ENCODE data around the gene XPNPEP1. TPM values are rescaled to one million over a fixed set of nuclear protein-coding genes. Genes with fewer than 3 reads are reported as not detected.

XPNPEP1 gene
- 52.4 TPM for total RNA-seq
- 10 to 100 TPM; 14.9 to 19.2 (median 17.8) TPM for polyA plus RNA-seq

- H3K27ac Mint-ChIP-seq: peak within 1 kb of the TSS; percentile 80 to 95 (median 91)
- Histone ChIP-seq H3K27ac (ENCODE audit: insufficient read depth, low read length, poor library complexity, severe bottlenecking) (peak within 1 kb of the TSS; percentile 71), H3K36me3 (ENCODE audit: control insufficient read depth, insufficient read depth, low read length) (no peaks in the 10 kb centered on the region), H3K27me3 (ENCODE audit: control insufficient read depth, insufficient read depth, low read length) (no peaks in the 10 kb centered on the region), H3K4me3 (ENCODE audit: low read depth, low read length) (peak within 1 kb of the TSS; percentile 77), H3K4me1 (ENCODE audit: control insufficient read depth, insufficient read depth, low read length, poor library complexity, severe bottlenecking) (peaks cover 32% of the 10 kb centered on the region), H3K9me3 (ENCODE audit: control insufficient read depth in 2 of 2, low read length in 2 of 2) (no peaks in the 10 kb centered on the region)
- ATAC-seq (ENCODE audit: low read depth in 2 of 2) (peak; percentile 94 to 96), DNase-seq (peak; percentile 76 to 85 (median 78))
- H3K4me3 Mint-ChIP-seq: peak within 1 kb of the TSS; percentile 87 to 98 (median 90)
- H3K27me3 Mint-ChIP-seq: no peaks in the 10 kb centered on the region
- H3K4me1 Mint-ChIP-seq: peaks cover 6 to 56% (median 40%) of the 10 kb centered on the region in 4 donors
- no peaks in the 10 kb centered on the region for H3K36me3 Mint-ChIP-seq
- no peaks in the 10 kb centered on the region for H3K9me3 Mint-ChIP-seq
Measured at GRCh38 chr10:109922976-109923921, at the start of gene XPNPEP1. XPNPEP1 (minus strand) TSS chr10:109923511; CDS start chr10:109923433, 78 bp downstream.

- no peaks in the 10 kb centered on the region for H3K4me1 ChIP-seq (ENCODE audit: control insufficient read depth, insufficient read depth, low read length, poor library complexity, severe bottlenecking)
- H3K4me1 Mint-ChIP-seq: no peaks in the 10 kb centered on the region
- H3K36me3 Mint-ChIP-seq: no peaks in the 10 kb centered on the region
- DNase-seq (no peak), ATAC-seq (ENCODE audit: low read depth in 2 of 2) (no peak)
- no peaks in the 10 kb centered on the region for H3K36me3 ChIP-seq (ENCODE audit: control insufficient read depth, insufficient read depth, low read length)
- H3K27me3 Mint-ChIP-seq: peaks cover 24% of the 10 kb centered on the region
- no peak overlapping the region for H3K4me3 Mint-ChIP-seq
- H3K27ac ChIP-seq (ENCODE audit: insufficient read depth, low read length, poor library complexity, severe bottlenecking): no peak overlapping the region
- H3K9me3 ChIP-seq (ENCODE audit: control insufficient read depth in 2 of 2, low read length in 2 of 2): no peaks in the 10 kb centered on the region
- H3K4me3 ChIP-seq (ENCODE audit: low read depth, low read length): no peak overlapping the region
- H3K9me3 Mint-ChIP-seq: no peaks in the 10 kb centered on the region
- peaks cover 3% of the 10 kb centered on the region for H3K27me3 ChIP-seq (ENCODE audit: control insufficient read depth, insufficient read depth, low read length)
- no peak overlapping the region for H3K27ac Mint-ChIP-seq
Measured at GRCh38 chr10:109972372-109973001, 49.2 kb upstream of the XPNPEP1 start.

GRCh38 chr10:109971634-109972033 lies 48.3 kb upstream of the XPNPEP1 start:
- no peak overlapping the region for H3K4me3 ChIP-seq (ENCODE audit: low read depth, low read length)
- ATAC-seq (ENCODE audit: low read depth in 2 of 2) (no peak), DNase-seq (no peak)
- H3K36me3 ChIP-seq (ENCODE audit: control insufficient read depth, insufficient read depth, low read length): no peaks in the 10 kb centered on the region
- H3K4me1 Mint-ChIP-seq: no peaks in the 10 kb centered on the region
- no peaks in the 10 kb centered on the region for H3K4me1 ChIP-seq (ENCODE audit: control insufficient read depth, insufficient read depth, low read length, poor library complexity, severe bottlenecking)
- no peak overlapping the region for H3K27ac ChIP-seq (ENCODE audit: insufficient read depth, low read length, poor library complexity, severe bottlenecking)
- H3K27me3 Mint-ChIP-seq: peaks cover 25% of the 10 kb centered on the region
- no peaks in the 10 kb centered on the region for H3K9me3 Mint-ChIP-seq
- no peak overlapping the region for H3K27ac Mint-ChIP-seq
- no peak overlapping the region for H3K4me3 Mint-ChIP-seq
- H3K9me3 ChIP-seq (ENCODE audit: control insufficient read depth in 2 of 2, low read length in 2 of 2): no peaks in the 10 kb centered on the region
- peaks cover 3% of the 10 kb centered on the region for H3K27me3 ChIP-seq (ENCODE audit: control insufficient read depth, insufficient read depth, low read length)
- H3K36me3 Mint-ChIP-seq: no peaks in the 10 kb centered on the region

- Mint-ChIP-seq H3K9me3 (no peaks in the 10 kb centered on the region), H3K36me3 (no peaks in the 10 kb centered on the region), H3K27ac (no peak overlapping the region), H3K4me3 (no peak overlapping the region), H3K4me1 (no peaks in the 10 kb centered on the region), H3K27me3 (peaks cover 27% of the 10 kb centered on the region)
- Histone ChIP-seq H3K27me3 (ENCODE audit: control insufficient read depth, insufficient read depth, low read length) (peaks cover 3% of the 10 kb centered on the region), H3K27ac (ENCODE audit: insufficient read depth, low read length, poor library complexity, severe bottlenecking) (no peak overlapping the region), H3K4me1 (ENCODE audit: control insufficient read depth, insufficient read depth, low read length, poor library complexity, severe bottlenecking) (no peaks in the 10 kb centered on the region), H3K4me3 (ENCODE audit: low read depth, low read length) (no peak overlapping the region), H3K9me3 (ENCODE audit: control insufficient read depth in 2 of 2, low read length in 2 of 2) (no peaks in the 10 kb centered on the region), H3K36me3 (ENCODE audit: control insufficient read depth, insufficient read depth, low read length) (no peaks in the 10 kb centered on the region)
- DNase-seq: no peak
- ATAC-seq (ENCODE audit: low read depth in 2 of 2): no peak
Measured at GRCh38 chr10:109969760-109970346, 46.5 kb upstream of the XPNPEP1 start.

GRCh38 chr10:109968953-109969759 lies 45.8 kb upstream of the XPNPEP1 start:
- Mint-ChIP-seq H3K4me3 (no peak overlapping the region), H3K36me3 (no peaks in the 10 kb centered on the region), H3K9me3 (no peaks in the 10 kb centered on the region), H3K27me3 (peaks cover 32% of the 10 kb centered on the region), H3K4me1 (no peaks in the 10 kb centered on the region), H3K27ac (no peak overlapping the region)
- peaks cover 3% of the 10 kb centered on the region for H3K27me3 ChIP-seq (ENCODE audit: control insufficient read depth, insufficient read depth, low read length)
- no peaks in the 10 kb centered on the region for H3K36me3 ChIP-seq (ENCODE audit: control insufficient read depth, insufficient read depth, low read length)
- ATAC-seq (ENCODE audit: low read depth in 2 of 2) (no peak), DNase-seq (no peak)
- no peaks in the 10 kb centered on the region for H3K4me1 ChIP-seq (ENCODE audit: control insufficient read depth, insufficient read depth, low read length, poor library complexity, severe bottlenecking)
- no peak overlapping the region for H3K4me3 ChIP-seq (ENCODE audit: low read depth, low read length)
- no peaks in the 10 kb centered on the region for H3K9me3 ChIP-seq (ENCODE audit: control insufficient read depth in 2 of 2, low read length in 2 of 2)
- H3K27ac ChIP-seq (ENCODE audit: insufficient read depth, low read length, poor library complexity, severe bottlenecking): no peak overlapping the region

GRCh38 chr10:109967739-109968088 lies 44.4 kb upstream of the XPNPEP1 start:
- H3K4me3 Mint-ChIP-seq: no peak overlapping the region
- no peak for ATAC-seq (ENCODE audit: low read depth in 2 of 2)
- H3K9me3 ChIP-seq (ENCODE audit: control insufficient read depth in 2 of 2, low read length in 2 of 2): no peaks in the 10 kb centered on the region

GRCh38 chr10:109966961-109967738 lies 43.8 kb upstream of the XPNPEP1 start:
- no peak overlapping the region for H3K27ac Mint-ChIP-seq
- DNase-seq: no peak

More at GRCh38 chr10:109967739-109968088, 44.4 kb upstream of the XPNPEP1 start:
- Histone ChIP-seq H3K36me3 (ENCODE audit: control insufficient read depth, insufficient read depth, low read length) (no peaks in the 10 kb centered on the region), H3K4me3 (ENCODE audit: low read depth, low read length) (no peak overlapping the region), H3K4me1 (ENCODE audit: control insufficient read depth, insufficient read depth, low read length, poor library complexity, severe bottlenecking) (no peaks in the 10 kb centered on the region), H3K27ac (ENCODE audit: insufficient read depth, low read length, poor library complexity, severe bottlenecking) (no peak overlapping the region), H3K27me3 (ENCODE audit: control insufficient read depth, insufficient read depth, low read length) (no peaks in the 10 kb centered on the region)
- peaks cover 41% of the 10 kb centered on the region for H3K27me3 Mint-ChIP-seq
- H3K4me1 Mint-ChIP-seq: no peaks in the 10 kb centered on the region
- no peak for DNase-seq
- no peaks in the 10 kb centered on the region for H3K9me3 Mint-ChIP-seq
- H3K27ac Mint-ChIP-seq: no peak overlapping the region
- H3K36me3 Mint-ChIP-seq: no peaks in the 10 kb centered on the region

More at GRCh38 chr10:109966961-109967738, 43.8 kb upstream of the XPNPEP1 start:
- H3K27me3 ChIP-seq (ENCODE audit: control insufficient read depth, insufficient read depth, low read length): no peaks in the 10 kb centered on the region
- peaks cover 35% of the 10 kb centered on the region for H3K27me3 Mint-ChIP-seq
- no peaks in the 10 kb centered on the region for H3K4me1 Mint-ChIP-seq
- H3K9me3 Mint-ChIP-seq: no peaks in the 10 kb centered on the region
- no peaks in the 10 kb centered on the region for H3K4me1 ChIP-seq (ENCODE audit: control insufficient read depth, insufficient read depth, low read length, poor library complexity, severe bottlenecking)
- H3K27ac ChIP-seq (ENCODE audit: insufficient read depth, low read length, poor library complexity, severe bottlenecking): no peak overlapping the region
- H3K36me3 ChIP-seq (ENCODE audit: control insufficient read depth, insufficient read depth, low read length): no peaks in the 10 kb centered on the region
- no peak for ATAC-seq (ENCODE audit: low read depth in 2 of 2)
- H3K9me3 ChIP-seq (ENCODE audit: control insufficient read depth in 2 of 2, low read length in 2 of 2): no peaks in the 10 kb centered on the region
- no peak overlapping the region for H3K4me3 Mint-ChIP-seq
- no peaks in the 10 kb centered on the region for H3K36me3 Mint-ChIP-seq
- H3K4me3 ChIP-seq (ENCODE audit: low read depth, low read length): no peak overlapping the region

Data from CD4-positive, CD25-positive, alpha-beta regulatory T cell (primary cell).